ENCODE data around the gene SAP30BP. TPM values are rescaled to one million over a fixed set of nuclear protein-coding genes. Genes with fewer than 3 reads are reported as not detected.

The SAP30BP gene
- total and polyA plus RNA-seq, 2 of the 8 experiments (the other 6 are each of a cell fraction or from before 2014, with no cell fraction given) = 63.3 to 79.9 TPM

DNA sequence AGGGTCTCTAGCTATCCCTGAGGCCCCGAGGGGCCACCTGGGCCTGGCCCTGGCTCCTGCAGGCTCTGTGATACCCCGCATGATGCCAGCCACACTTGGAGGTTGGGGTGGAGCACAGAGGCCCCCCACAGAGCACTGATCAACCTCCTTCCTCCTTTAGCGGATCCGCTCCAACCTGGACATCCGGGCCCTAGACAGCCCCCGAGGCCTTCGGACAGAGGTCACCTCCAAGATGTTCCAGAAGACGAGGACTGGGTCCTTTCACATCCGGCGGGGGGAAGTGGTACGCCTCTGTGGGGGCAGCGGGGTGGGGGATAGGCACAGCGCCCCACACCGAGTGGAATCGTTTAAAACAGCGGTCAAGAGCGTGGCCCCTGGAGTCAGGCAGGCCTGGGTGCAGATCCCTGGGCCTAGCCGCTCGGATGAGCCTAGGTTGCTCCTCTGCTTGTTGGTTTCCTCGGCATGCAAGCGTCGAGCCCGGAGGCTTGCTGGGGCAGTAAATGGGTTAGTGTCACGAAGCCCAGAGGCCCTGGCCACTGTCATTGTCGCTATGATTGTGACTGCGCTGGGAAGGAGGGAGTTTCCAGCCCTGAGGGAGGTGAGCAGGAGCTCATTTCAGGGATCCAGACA is 64.1 kb downstream of the SAP30BP start (continued):
- TF ChIP-seq, protein P1, sequence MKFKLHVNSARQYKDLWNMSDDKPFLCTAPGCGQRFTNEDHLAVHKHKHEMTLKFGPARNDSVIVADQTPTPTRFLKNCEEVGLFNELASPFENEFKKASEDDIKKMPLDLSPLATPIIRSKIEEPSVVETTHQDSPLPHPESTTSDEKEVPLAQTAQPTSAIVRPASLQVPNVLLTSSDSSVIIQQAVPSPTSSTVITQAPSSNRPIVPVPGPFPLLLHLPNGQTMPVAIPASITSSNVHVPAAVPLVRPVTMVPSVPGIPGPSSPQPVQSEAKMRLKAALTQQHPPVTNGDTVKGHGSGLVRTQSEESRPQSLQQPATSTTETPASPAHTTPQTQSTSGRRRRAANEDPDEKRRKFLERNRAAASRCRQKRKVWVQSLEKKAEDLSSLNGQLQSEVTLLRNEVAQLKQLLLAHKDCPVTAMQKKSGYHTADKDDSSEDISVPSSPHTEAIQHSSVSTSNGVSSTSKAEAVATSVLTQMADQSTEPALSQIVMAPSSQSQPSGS (IDR thresholded peaks at IDR 0.05; ENCODE audit: low read length) = no peak
- TF ChIP-seq BACH1 (IDR thresholded peaks at IDR 0.05; ENCODE audit: low read length) (no peak), KDM5A (IDR thresholded peaks at IDR 0.05; ENCODE audit: low read length) (no peak)

Measured in H1 (cell line).